ENCODE results near the gene ARHGAP26. TPM values are rescaled to one million over a fixed set of nuclear protein-coding genes. Genes with fewer than 3 reads are reported as not detected.
"Not testable (repeated sequence)": the region's sequence is repeated elsewhere in the genome, so short reads cannot be mapped to it uniquely, and the experiment has no call there.

Gene ARHGAP26
- polyA plus RNA-seq, 1 donor (not counting 4 experiments of a cell fraction or from before 2014, with no cell fraction given), result 3.9 TPM

DNA sequence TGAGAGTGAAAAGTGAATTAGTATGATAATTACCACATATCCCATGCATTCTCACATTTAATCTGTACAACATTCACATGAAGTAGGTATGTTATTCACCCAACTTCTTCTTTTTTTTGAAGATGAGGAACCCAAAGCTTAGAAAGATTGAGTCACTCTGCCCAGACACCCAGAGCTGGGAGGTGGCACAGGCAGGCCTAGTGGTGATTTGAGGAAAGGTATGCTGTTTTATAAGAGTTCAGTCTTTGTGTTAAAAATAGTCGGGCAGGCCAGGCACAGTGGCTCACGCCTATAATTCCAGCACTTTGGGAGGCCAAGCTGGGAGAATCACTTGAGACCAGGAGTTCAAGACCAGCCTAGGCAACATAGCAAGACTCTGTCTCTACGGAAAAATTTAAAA, 348.0 kb downstream of the ARHGAP26 start:
- TF ChIP-seq, protein P1, sequence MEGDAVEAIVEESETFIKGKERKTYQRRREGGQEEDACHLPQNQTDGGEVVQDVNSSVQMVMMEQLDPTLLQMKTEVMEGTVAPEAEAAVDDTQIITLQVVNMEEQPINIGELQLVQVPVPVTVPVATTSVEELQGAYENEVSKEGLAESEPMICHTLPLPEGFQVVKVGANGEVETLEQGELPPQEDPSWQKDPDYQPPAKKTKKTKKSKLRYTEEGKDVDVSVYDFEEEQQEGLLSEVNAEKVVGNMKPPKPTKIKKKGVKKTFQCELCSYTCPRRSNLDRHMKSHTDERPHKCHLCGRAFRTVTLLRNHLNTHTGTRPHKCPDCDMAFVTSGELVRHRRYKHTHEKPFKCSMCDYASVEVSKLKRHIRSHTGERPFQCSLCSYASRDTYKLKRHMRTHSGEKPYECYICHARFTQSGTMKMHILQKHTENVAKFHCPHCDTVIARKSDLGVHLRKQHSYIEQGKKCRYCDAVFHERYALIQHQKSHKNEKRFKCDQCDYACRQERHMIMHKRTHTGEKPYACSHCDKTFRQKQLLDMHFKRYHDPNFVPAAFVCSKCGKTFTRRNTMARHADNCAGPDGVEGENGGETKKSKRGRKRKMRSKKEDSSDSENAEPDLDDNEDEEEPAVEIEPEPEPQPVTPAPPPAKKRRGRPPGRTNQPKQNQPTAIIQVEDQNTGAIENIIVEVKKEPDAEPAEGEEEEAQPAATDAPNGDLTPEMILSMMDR (optimal IDR thresholded peaks at IDR 0.05 in 1 of 3, IDR thresholded peaks at IDR 0.05 in 1 of 3, conservative IDR thresholded peaks at IDR 0.05 in 1 of 3; ENCODE audit: extremely low read depth in 1 of 3, insufficient read depth in 2 of 3, low read length in 3 of 3), result peak in 2 of 3 experiments; percentile 10 to 15
- TF ChIP-seq EZH2 (IDR thresholded peaks at IDR 0.05; ENCODE audit: low read length), result no peak
- Histone ChIP-seq H3K36me3 (ENCODE audit: control insufficient read depth in 2 of 2, extremely low read depth in 1 of 2, insufficient read depth in 2 of 2, low read length in 2 of 2) (no peaks in the 10 kb centered on the region), H3K79me2 (ENCODE audit: control insufficient read depth, insufficient read depth, low read length) (no peaks in the 10 kb centered on the region), H2AFZ (ENCODE audit: control insufficient read depth, low read length) (no peak overlapping the region), H3K9ac (ENCODE audit: control insufficient read depth, extremely low read depth, insufficient read depth, low read length) (no peak overlapping the region), H3K9me1 (ENCODE audit: control insufficient read depth, extremely low read depth, insufficient read depth, low read length) (no peaks in the 10 kb centered on the region), H3K4me3 (ENCODE audit: control insufficient read depth in 2 of 3, extremely low read depth in 1 of 3, insufficient read depth in 2 of 3, low read depth in 1 of 3, low read length in 3 of 3) (no peak overlapping the region), H3K27me3 (ENCODE audit: control insufficient read depth, extremely low read depth, insufficient read depth, low read length) (no peaks in the 10 kb centered on the region), H4K20me1 (ENCODE audit: control insufficient read depth, extremely low read depth, insufficient read depth, low read length) (no peaks in the 10 kb centered on the region), H3K4me2 (ENCODE audit: control insufficient read depth, extremely low read depth, insufficient read depth, low read depth, low read length) (no peak overlapping the region), H3K9me3 (ENCODE audit: control insufficient read depth, low read depth, low read length) (no peaks in the 10 kb centered on the region), H3K4me1 (ENCODE audit: control insufficient read depth, extremely low read depth, insufficient read depth, low read length) (peaks cover 8% of the 10 kb centered on the region), H3K27ac (ENCODE audit: control insufficient read depth, insufficient read depth, low read length) (no peak overlapping the region)
- DNase-seq (ENCODE audit: low read depth, low spot score), result no peak
- FAIRE-seq, result peak; percentile 20
- dilution Hi-C loops (cut with MboI; ENCODE audit: extremely low pct_ligation_motif_present, low sequenced_read_pairs), result no loop called here

DNA sequence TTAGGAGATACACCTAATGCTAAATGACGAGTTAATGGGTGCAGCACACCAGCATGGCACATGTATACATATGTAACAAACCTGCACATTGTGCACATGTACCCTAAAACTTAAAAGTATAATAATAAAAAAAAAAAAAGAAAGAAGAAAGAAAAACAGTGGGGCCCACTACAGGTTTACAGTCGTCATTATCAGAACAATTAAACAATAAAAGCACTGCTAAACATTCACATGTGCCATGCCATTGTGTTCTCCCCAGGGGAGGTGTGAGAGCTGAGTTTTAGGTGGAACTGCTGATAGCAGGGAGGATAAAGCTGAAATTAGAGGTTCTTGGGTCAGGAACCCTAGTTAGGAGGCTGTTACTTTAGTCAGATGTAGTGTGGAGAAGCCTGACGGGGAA, 348.6 kb downstream of the ARHGAP26 start:
- H3K79me2 ChIP-seq (ENCODE audit: control insufficient read depth, insufficient read depth, low read length); H3K9me1 ChIP-seq (ENCODE audit: control insufficient read depth, extremely low read depth, insufficient read depth, low read length); H3K9ac ChIP-seq (ENCODE audit: control insufficient read depth, extremely low read depth, insufficient read depth, low read length); DNase-seq (ENCODE audit: low read depth, low spot score); H3K27ac ChIP-seq (ENCODE audit: control insufficient read depth, insufficient read depth, low read length); H3K4me2 ChIP-seq (ENCODE audit: control insufficient read depth, extremely low read depth, insufficient read depth, low read depth, low read length); H4K20me1 ChIP-seq (ENCODE audit: control insufficient read depth, extremely low read depth, insufficient read depth, low read length); H3K4me1 ChIP-seq (ENCODE audit: control insufficient read depth, extremely low read depth, insufficient read depth, low read length); H3K9me3 ChIP-seq (ENCODE audit: control insufficient read depth, low read depth, low read length); FAIRE-seq; H3K36me3 ChIP-seq (ENCODE audit: control insufficient read depth in 2 of 2, extremely low read depth in 1 of 2, insufficient read depth in 2 of 2, low read length in 2 of 2); H3K27me3 ChIP-seq (ENCODE audit: control insufficient read depth, extremely low read depth, insufficient read depth, low read length); dilution Hi-C loops (cut with MboI; ENCODE audit: extremely low pct_ligation_motif_present, low sequenced_read_pairs); H2AFZ ChIP-seq (ENCODE audit: control insufficient read depth, low read length); H3K4me3 ChIP-seq (ENCODE audit: control insufficient read depth in 2 of 3, extremely low read depth in 1 of 3, insufficient read depth in 2 of 3, low read depth in 1 of 3, low read length in 3 of 3): not testable (repeated sequence)

DNA sequence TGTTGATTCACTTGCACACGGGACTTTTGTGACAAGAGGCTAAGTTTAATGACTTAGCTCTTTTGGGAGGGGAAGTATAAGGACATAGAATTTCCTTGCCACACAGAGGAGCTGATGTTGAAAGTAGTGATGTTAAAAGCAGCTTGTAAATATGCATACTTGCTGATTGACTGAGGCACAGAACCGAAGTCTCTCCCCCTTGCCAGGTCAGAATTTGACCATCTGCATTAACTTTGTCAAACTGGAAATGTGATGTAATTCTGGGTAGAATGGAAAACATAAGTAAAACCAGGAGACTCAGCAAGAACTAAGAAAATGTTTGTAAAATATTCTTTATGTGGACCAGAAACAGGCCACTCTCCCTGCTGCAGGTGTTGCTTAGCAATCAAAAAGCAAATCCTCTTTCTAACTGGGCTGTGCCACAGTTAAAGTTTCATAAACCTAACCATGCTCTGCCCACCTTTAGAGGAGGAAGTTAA, 349.2 kb downstream of the ARHGAP26 start:
- Histone ChIP-seq H2AFZ (ENCODE audit: control insufficient read depth, low read length) (no peak overlapping the region), H3K79me2 (ENCODE audit: control insufficient read depth, insufficient read depth, low read length) (no peaks in the 10 kb centered on the region), H3K36me3 (ENCODE audit: control insufficient read depth in 2 of 2, extremely low read depth in 1 of 2, insufficient read depth in 2 of 2, low read length in 2 of 2) (no peaks in the 10 kb centered on the region), H3K4me3 (ENCODE audit: control insufficient read depth in 2 of 3, extremely low read depth in 1 of 3, insufficient read depth in 2 of 3, low read depth in 1 of 3, low read length in 3 of 3) (no peak overlapping the region), H3K9ac (ENCODE audit: control insufficient read depth, extremely low read depth, insufficient read depth, low read length) (no peak overlapping the region), H3K4me1 (ENCODE audit: control insufficient read depth, extremely low read depth, insufficient read depth, low read length) (peaks cover 5% of the 10 kb centered on the region), H3K4me2 (ENCODE audit: control insufficient read depth, extremely low read depth, insufficient read depth, low read depth, low read length) (no peak overlapping the region), H3K27ac (ENCODE audit: control insufficient read depth, insufficient read depth, low read length) (no peak overlapping the region), H3K9me3 (ENCODE audit: control insufficient read depth, low read depth, low read length) (no peaks in the 10 kb centered on the region), H4K20me1 (ENCODE audit: control insufficient read depth, extremely low read depth, insufficient read depth, low read length) (no peaks in the 10 kb centered on the region), H3K27me3 (ENCODE audit: control insufficient read depth, extremely low read depth, insufficient read depth, low read length) (no peaks in the 10 kb centered on the region), H3K9me1 (ENCODE audit: control insufficient read depth, extremely low read depth, insufficient read depth, low read length) (no peaks in the 10 kb centered on the region)
- TF ChIP-seq EZH2 (IDR thresholded peaks at IDR 0.05; ENCODE audit: low read length), result no peak
- TF ChIP-seq, protein P1 (optimal IDR thresholded peaks at IDR 0.05 in 1 of 3, IDR thresholded peaks at IDR 0.05 in 1 of 3, conservative IDR thresholded peaks at IDR 0.05 in 1 of 3; ENCODE audit: extremely low read depth in 1 of 3, insufficient read depth in 2 of 3, low read length in 3 of 3), result no peak
- dilution Hi-C loops (cut with MboI; ENCODE audit: extremely low pct_ligation_motif_present, low sequenced_read_pairs), result no loop called here
- DNase-seq (ENCODE audit: low read depth, low spot score) (no peak), FAIRE-seq (peak; percentile 41)

Measured in keratinocyte (primary cell).